ENCODE measurements around the gene RPL13. TPM values are rescaled to one million over a fixed set of nuclear protein-coding genes. Genes with fewer than 3 reads are reported as not detected.

RPL13 gene
- total and polyA plus RNA-seq, 2 of the 13 experiments (the other 11 are each of a cell fraction or from before 2014, with no cell fraction given) = 2,988 to 4,411 TPM

GRCh38 chr16:89564476-89565255 lies 4.2 kb downstream of the RPL13 start (continued):
- no peak for TF ChIP-seq ZNF513 (CRISPR knock-in tag; conservative IDR thresholded peaks at IDR 0.05)
- no peak for TF ChIP-seq ZNF256 (CRISPR knock-in tag; conservative IDR thresholded peaks at IDR 0.05)
- no peak for TF ChIP-seq ISX (CRISPR knock-in tag; conservative IDR thresholded peaks at IDR 0.05)
- no peak for TF ChIP-seq ZNF674 (CRISPR knock-in tag; IDR thresholded peaks at IDR 0.05; ENCODE audit: low read depth)
- no peak for TF ChIP-seq ZBTB26 (CRISPR knock-in tag; IDR thresholded peaks at IDR 0.05; ENCODE audit: borderline replicate concordance)
- TF ChIP-seq KDM2A (CRISPR knock-in tag; IDR thresholded peaks at IDR 0.05; ENCODE audit: borderline replicate concordance, low read depth) = peak; percentile 10
- no peak for TF ChIP-seq GPN1 (CRISPR knock-in tag; IDR thresholded peaks at IDR 0.05; ENCODE audit: borderline replicate concordance)
- no peak for TF ChIP-seq ZNF362 (CRISPR knock-in tag; IDR thresholded peaks at IDR 0.05; ENCODE audit: borderline replicate concordance)
- TF ChIP-seq ZNF816 (CRISPR knock-in tag; IDR thresholded peaks at IDR 0.05; ENCODE audit: borderline replicate concordance) = no peak
- no peak for TF ChIP-seq JUND (CRISPR knock-in tag; IDR thresholded peaks at IDR 0.05)
- TF ChIP-seq STAT5B (CRISPR knock-in tag; IDR thresholded peaks at IDR 0.05) = no peak
- TF ChIP-seq ADNP (CRISPR knock-in tag; IDR thresholded peaks at IDR 0.05) = no peak
- no peak for TF ChIP-seq ASH2L (IDR thresholded peaks at IDR 0.05; ENCODE audit: insufficient read length, low read depth, low read length)
- no peak for TF ChIP-seq WIZ (CRISPR knock-in tag; IDR thresholded peaks at IDR 0.05)
- 0 out of 2 replicates have a peak, but pooled peaks have one; percentile 14 for TF ChIP-seq DR1 (CRISPR knock-in tag; IDR thresholded peaks at IDR 0.05)
- peak; percentile 68; the same call in 1 of the 2 replicates for TF ChIP-seq SNAPC2 (CRISPR knock-in tag; IDR thresholded peaks at IDR 0.05)
- TF ChIP-seq AGO1 (IDR thresholded peaks at IDR 0.05; ENCODE audit: low read depth, low read length, poor library complexity, severe bottlenecking) = no peak
- peak; percentile 59; the same call in 1 of the 2 replicates for TF ChIP-seq BRD4 (CRISPR knock-in tag; IDR thresholded peaks at IDR 0.05)
- TF ChIP-seq ZNF891 (CRISPR knock-in tag; IDR thresholded peaks at IDR 0.05) = peak; percentile 41; the same call in 1 of the 2 replicates
- no peak for TF ChIP-seq PHB2 (IDR thresholded peaks at IDR 0.05; ENCODE audit: partially characterized antibody)
- no peak; the same call in 1 of the 2 replicates for TF ChIP-seq ATF2 (CRISPR knock-in tag; IDR thresholded peaks at IDR 0.05)
- peak; percentile 43; the same call in 1 of the 2 replicates for TF ChIP-seq ZNF441 (CRISPR knock-in tag; IDR thresholded peaks at IDR 0.05; ENCODE audit: borderline replicate concordance)
- 0 out of 2 replicates have a peak, but pooled peaks have one; percentile 37 for TF ChIP-seq HBP1 (CRISPR knock-in tag; IDR thresholded peaks at IDR 0.05; ENCODE audit: low read depth)
